Measurements from ENCODE around the gene IL22RA2. TPM values are rescaled to one million over a fixed set of nuclear protein-coding genes. Genes with fewer than 3 reads are reported as not detected.

The IL22RA2 gene
- polyA plus RNA-seq, 1 of the 3 experiments (the other 2 are of a cell fraction), result not detected

GRCh38 chr6:137218917-137219663 is 45.6 kb upstream of the IL22RA2 start, which contains the start of gene IFNGR1:
IFNGR1 (minus strand) TSS chr6:137219385; CDS start chr6:137219327, 58 bp downstream.
- peak within 1 kb of the TSS; percentile 84 for H3K9ac ChIP-seq
- DNase-seq, result peak; percentile 95
- peak within 1 kb of the TSS; percentile 89 to 94 for H3K4me3 ChIP-seq (ENCODE audit: low read depth in 2 of 2, low read length in 1 of 2)
- H2AFZ ChIP-seq (ENCODE audit: low read depth), result peak within 1 kb of the TSS; percentile 97
- ChIA-PET POLR2A (no interaction called here), CTCF (no interaction called here)
- peaks cover 0 to 3% of the 10 kb centered on the region in 2 experiments for H3K36me3 ChIP-seq (replicated peaks in 1 of 2; ENCODE audit: control insufficient read depth in 1 of 2, insufficient read depth in 2 of 2, low read length in 1 of 2)
- no peaks in the 10 kb centered on the region for H3K9me3 ChIP-seq
- H3K4me2 ChIP-seq, result peak within 1 kb of the TSS; percentile 80
- no peaks in the 10 kb centered on the region for H3K27me3 ChIP-seq (ENCODE audit: insufficient read depth)
- no peaks in the 10 kb centered on the region for H3F3A ChIP-seq (replicated peaks; ENCODE audit: insufficient read depth)
- no peaks in the 10 kb centered on the region for H3K9me2 ChIP-seq
- WGBS (ENCODE audit: low lambda C conversion rate), result 2% methylated on average over 33 of the region's 64 CpGs
- H3K27ac ChIP-seq (ENCODE audit: low read depth in 2 of 2, low read length in 1 of 2), result peak within 1 kb of the TSS; percentile 67 to 95; a peak in 3 of 4 replicates
- H4K20me1 ChIP-seq (ENCODE audit: insufficient read depth), result peaks cover 8% of the 10 kb centered on the region
- H3K4me1 ChIP-seq (ENCODE audit: control insufficient read depth in 1 of 2, insufficient read depth in 2 of 2, low read depth in 1 of 2, low read length in 1 of 2), result peaks cover 0 to 15% of the 10 kb centered on the region in 2 experiments; a peak in 2 of 4 replicates
- H3K79me2 ChIP-seq (ENCODE audit: insufficient read depth), result peaks cover 45% of the 10 kb centered on the region
- TF ChIP-seq RFX5 (IDR thresholded peaks at IDR 0.05; ENCODE audit: low read length) (no peak), FOXM1 (IDR thresholded peaks at IDR 0.05; ENCODE audit: low read depth) (no peak), MAX (IDR thresholded peaks at IDR 0.05; ENCODE audit: low read depth) (peak; percentile 79), POLR2AphosphoS5 (IDR thresholded peaks at IDR 0.05; ENCODE audit: low read depth, low read length) (peak; percentile 81), YY1 (IDR thresholded peaks at IDR 0.05; ENCODE audit: low read depth) (no peak), MXI1 (IDR thresholded peaks at IDR 0.05; ENCODE audit: low read depth, low read length) (peak; percentile 60), IRF3 (IDR thresholded peaks at IDR 0.05; ENCODE audit: low read depth, low read length) (no peak), EZH2phosphoT487 (IDR thresholded peaks at IDR 0.05; ENCODE audit: borderline replicate concordance, low read depth) (no peak), ELF1 (IDR thresholded peaks at IDR 0.05) (no peak), ZBTB33 (IDR thresholded peaks at IDR 0.05; ENCODE audit: borderline replicate concordance, low read depth) (no peak), EP300 (IDR thresholded peaks at IDR 0.05; ENCODE audit: borderline replicate concordance in 1 of 2, low read depth in 1 of 2, low read length in 1 of 2) (peak in 1 of 2 experiments; percentile 9; a peak in 1 of 4 replicates), GATA2 (CRISPR knock-in tag; IDR thresholded peaks at IDR 0.05) (no peak), FOXJ3 (CRISPR knock-in tag; IDR thresholded peaks at IDR 0.05) (no peak), TCF12 (IDR thresholded peaks at IDR 0.05) (no peak), GABPA (IDR thresholded peaks at IDR 0.05; ENCODE audit: low read depth) (peak; percentile 80), CTCF (IDR thresholded peaks at IDR 0.05) (no peak), NRF1 (IDR thresholded peaks at IDR 0.05; ENCODE audit: low read depth, low read length) (peak; percentile 25; the same call in 1 of the 2 replicates), PBX3 (IDR thresholded peaks at IDR 0.05) (no peak), FOSL2 (IDR thresholded peaks at IDR 0.05; ENCODE audit: borderline replicate concordance, low read depth) (no peak), RCOR1 (IDR thresholded peaks at IDR 0.05; ENCODE audit: low read length) (no peak), CHD2 (IDR thresholded peaks at IDR 0.05; ENCODE audit: low read length, partially characterized antibody) (no peak), NFIC (IDR thresholded peaks at IDR 0.05; ENCODE audit: borderline replicate concordance) (no peak), RAD21 (IDR thresholded peaks at IDR 0.05; ENCODE audit: low read length) (no peak), TEAD4 (IDR thresholded peaks at IDR 0.05; ENCODE audit: borderline replicate concordance, insufficient read depth) (no peak), USF2 (IDR thresholded peaks at IDR 0.05; ENCODE audit: borderline replicate concordance, low read depth, low read length) (no peak)
